HUES48 (cell line): ENCODE data around the gene DOCK11.

Experiments
- H3K27ac ChIP-seq: one replicate; pipeline ENCODE4 v1.7.0; 2013; ENCODE audit warnings: low read depth, low read length, inconsistent platforms
- H3K27me3 ChIP-seq: 2 replicates; pipeline ENCODE4 v1.6.1; 2013; ENCODE audit warnings: mild to moderate bottlenecking, low read length; ENCODE audit not compliant: control insufficient read depth, insufficient read depth
- H3K36me3 ChIP-seq: 2 replicates; pipeline ENCODE4 v1.6.1; 2013; ENCODE audit warnings: low read length; ENCODE audit not compliant: control insufficient read depth, insufficient read depth
- H3K4me1 ChIP-seq: 2 replicates; pipeline ENCODE4 v1.6.1; 2013; ENCODE audit warnings: mild to moderate bottlenecking, low read length; ENCODE audit not compliant: control insufficient read depth, insufficient read depth
- H3K4me3 ChIP-seq: 2 replicates; pipeline ENCODE4 v1.5.1; 2013; ENCODE audit warnings: mild to moderate bottlenecking, low read depth, low read length
- H3K9ac ChIP-seq: 2 replicates; pipeline ENCODE4 v1.6.1; 2013; ENCODE audit warnings: mild to moderate bottlenecking, low read depth, low read length, moderate library complexity
- H3K9me3 ChIP-seq: 2 replicates; pipeline ENCODE4 v1.6.1; 2013; ENCODE audit warnings: low read length; ENCODE audit not compliant: control insufficient read depth, insufficient read depth

The DOCK11 gene

DNA sequence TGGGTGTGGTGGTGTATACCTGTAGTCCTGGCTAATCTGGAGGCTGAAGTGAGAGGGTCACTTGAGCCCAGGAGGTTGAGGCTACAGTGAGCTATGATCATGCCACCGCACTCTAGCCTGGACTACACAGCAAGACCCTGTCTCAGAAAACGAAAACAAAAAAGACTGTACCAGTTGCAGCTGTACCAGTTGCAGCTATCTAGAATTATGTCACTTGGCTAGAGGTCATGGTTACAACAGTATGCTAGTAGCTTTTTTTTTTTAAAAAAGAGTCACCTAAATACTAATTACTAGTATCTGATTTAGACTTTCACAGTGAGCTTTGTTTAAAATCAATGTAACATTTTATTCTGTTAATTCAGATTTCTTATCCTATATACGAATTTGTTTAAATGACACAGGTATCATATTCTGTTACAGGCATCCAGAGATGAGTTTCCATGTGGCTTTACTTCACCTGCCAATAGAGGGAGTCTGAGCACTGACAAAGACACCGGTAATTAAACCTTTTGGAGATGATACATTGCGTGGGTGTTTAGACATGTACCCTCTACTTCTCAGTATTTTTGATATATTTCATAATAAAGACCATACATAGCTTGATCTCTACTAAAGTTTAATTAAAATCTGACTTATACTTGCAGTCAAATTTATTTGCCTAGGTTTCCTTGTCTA, 131.6 kb downstream of the DOCK11 start:
- H3K9ac ChIP-seq, result no peak overlapping the region
- no peak overlapping the region for H3K4me3 ChIP-seq
- no peaks in the 10 kb centered on the region for H3K4me1 ChIP-seq
- no peak overlapping the region for H3K27ac ChIP-seq
- H3K36me3 ChIP-seq, result peaks cover 27% of the 10 kb centered on the region
- H3K9me3 ChIP-seq, result no peaks in the 10 kb centered on the region; the same call in 1 of the 2 replicates
- no peaks in the 10 kb centered on the region for H3K27me3 ChIP-seq

DNA sequence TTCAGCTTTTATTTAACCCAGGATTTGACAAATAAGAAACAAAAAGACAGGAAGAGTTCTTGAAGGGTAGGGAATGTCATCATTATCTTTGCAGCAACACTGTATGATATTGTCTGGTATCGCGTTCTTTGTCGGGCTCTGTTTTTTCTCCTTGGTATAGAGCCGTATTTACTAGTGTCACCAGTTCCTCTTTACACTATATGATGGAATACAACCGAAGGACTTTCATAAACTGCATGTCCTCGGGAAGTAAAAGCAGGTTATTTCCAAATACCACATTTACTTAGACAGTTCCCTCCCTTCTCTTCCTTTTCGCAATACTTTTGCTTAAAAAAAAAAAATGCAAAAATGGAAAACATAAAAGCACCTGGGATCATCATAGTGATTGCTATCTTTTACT, 135.2 kb downstream of the DOCK11 start:
- no peaks in the 10 kb centered on the region for H3K27me3 ChIP-seq
- H3K4me1 ChIP-seq, result 0 out of 2 replicates have a peak, but pooled peaks cover 4% of the 10 kb centered on the region
- peaks cover 34% of the 10 kb centered on the region for H3K36me3 ChIP-seq
- no peak overlapping the region for H3K27ac ChIP-seq
- no peak overlapping the region for H3K9ac ChIP-seq
- no peak overlapping the region for H3K4me3 ChIP-seq
- no peaks in the 10 kb centered on the region for H3K9me3 ChIP-seq

DNA sequence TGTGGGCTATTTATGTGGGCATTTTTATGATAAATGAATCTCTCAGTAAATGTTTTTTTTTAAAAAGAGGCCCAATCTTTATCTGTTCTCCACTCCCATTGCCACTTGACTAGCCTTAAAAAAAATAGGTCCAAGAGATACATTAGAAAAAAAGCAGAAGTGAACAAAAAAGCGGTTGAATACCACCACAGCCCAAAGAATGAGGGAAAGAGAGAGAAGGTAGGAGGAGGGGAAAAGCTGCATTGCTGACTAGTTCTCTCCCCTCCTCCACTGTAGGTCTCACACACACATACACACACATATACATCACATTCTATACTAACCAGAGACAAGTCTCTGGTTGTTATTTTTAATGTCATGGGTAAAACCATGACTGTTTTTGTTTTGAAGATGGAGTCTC, 136.0 kb downstream of the DOCK11 start:
- no peak overlapping the region for H3K27ac ChIP-seq
- 0 out of 2 replicates have a peak, but pooled peaks cover 4% of the 10 kb centered on the region for H3K4me1 ChIP-seq
- H3K4me3 ChIP-seq, result no peak overlapping the region
- H3K36me3 ChIP-seq, result peaks cover 34% of the 10 kb centered on the region
- no peaks in the 10 kb centered on the region for H3K9me3 ChIP-seq
- no peaks in the 10 kb centered on the region for H3K27me3 ChIP-seq
- H3K9ac ChIP-seq, result no peak overlapping the region

DNA sequence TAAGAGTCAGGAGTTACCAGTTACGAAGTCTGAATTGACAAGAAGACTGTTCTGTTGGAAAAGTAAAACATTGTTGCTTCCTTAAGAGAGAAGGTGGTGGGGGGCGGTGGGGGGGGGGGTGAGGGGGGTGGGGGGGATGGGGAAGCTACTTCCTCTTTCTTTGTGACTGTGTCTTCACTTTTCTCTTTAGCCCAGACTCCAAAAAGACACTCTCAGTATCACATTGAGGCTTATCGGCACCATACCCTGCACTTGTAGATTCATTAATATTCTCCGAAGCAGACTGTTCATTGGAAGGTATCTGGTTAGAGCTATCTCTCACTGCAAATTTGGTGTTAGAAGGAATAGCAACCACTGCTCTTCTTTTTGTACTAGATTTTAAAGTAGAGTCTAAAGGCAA, 137.2 kb downstream of the DOCK11 start:
- Histone ChIP-seq H3K4me3 (no peak overlapping the region), H3K9me3 (no peaks in the 10 kb centered on the region), H3K36me3 (peaks cover 34% of the 10 kb centered on the region), H3K27me3 (no peaks in the 10 kb centered on the region), H3K9ac (no peak overlapping the region), H3K4me1 (0 out of 2 replicates have a peak, but pooled peaks cover 4% of the 10 kb centered on the region), H3K27ac (no peak overlapping the region)

GRCh38 chrX:118633530-118633929, 137.9 kb downstream of the DOCK11 start:
- Histone ChIP-seq H3K9me3 (no peaks in the 10 kb centered on the region), H3K27me3 (no peaks in the 10 kb centered on the region), H3K36me3 (peaks cover 29% of the 10 kb centered on the region), H3K27ac (no peak overlapping the region), H3K4me1 (0 out of 2 replicates have a peak, but pooled peaks cover 4% of the 10 kb centered on the region), H3K9ac (no peak overlapping the region), H3K4me3 (no peak overlapping the region)

DNA sequence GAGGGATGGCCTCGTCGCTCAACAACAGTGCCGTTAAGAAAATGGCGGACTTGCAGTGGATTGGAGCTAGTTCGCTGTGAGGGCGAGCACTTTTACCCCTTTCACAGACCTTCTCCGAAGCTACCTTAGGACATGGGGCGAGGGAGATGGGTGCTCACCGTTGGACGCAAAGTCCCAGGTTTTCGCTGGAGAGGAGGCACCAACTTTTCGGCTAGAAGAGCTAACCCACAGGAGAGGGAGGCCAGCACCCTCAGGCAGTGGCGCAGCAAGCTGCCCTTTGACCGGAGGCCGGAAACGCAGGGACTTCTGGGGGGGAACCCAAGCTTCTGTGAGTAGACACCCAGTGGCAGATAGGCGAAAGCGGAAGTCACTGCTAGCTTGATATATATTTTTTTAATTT, 138.7 kb downstream of the DOCK11 start:
- Histone ChIP-seq H3K9ac (no peak overlapping the region), H3K9me3 (no peaks in the 10 kb centered on the region), H3K36me3 (peaks cover 30% of the 10 kb centered on the region), H3K4me3 (no peak overlapping the region), H3K27me3 (no peaks in the 10 kb centered on the region), H3K27ac (no peak overlapping the region), H3K4me1 (0 out of 2 replicates have a peak, but pooled peaks cover 4% of the 10 kb centered on the region)

GRCh38 chrX:118637997-118638396, 142.4 kb downstream of the DOCK11 start:
- Histone ChIP-seq H3K9me3 (no peaks in the 10 kb centered on the region), H3K9ac (no peak overlapping the region), H3K27ac (no peak overlapping the region), H3K4me1 (0 out of 2 replicates have a peak, but pooled peaks cover 2% of the 10 kb centered on the region), H3K4me3 (no peak overlapping the region), H3K36me3 (peaks cover 14% of the 10 kb centered on the region), H3K27me3 (no peaks in the 10 kb centered on the region)

DNA sequence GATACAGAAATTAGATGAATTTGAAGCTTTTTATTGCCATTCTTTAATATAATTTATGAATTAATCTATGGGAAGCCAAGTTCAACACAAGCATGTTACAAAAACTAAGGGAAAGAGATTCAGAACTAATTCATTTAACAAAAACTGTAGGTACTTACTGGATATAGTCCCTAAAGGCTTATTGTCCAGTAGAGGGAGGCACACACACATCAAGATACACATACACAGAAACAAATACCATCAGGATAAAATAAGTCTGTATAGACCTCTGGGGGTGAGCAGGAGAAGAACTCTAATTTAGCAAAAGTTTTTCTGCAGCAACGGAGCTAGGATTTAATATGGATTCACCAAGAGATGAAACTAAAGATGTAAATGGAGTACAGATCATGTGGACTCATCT, 148.8 kb downstream of the DOCK11 start:
- H3K27ac ChIP-seq, result no peak overlapping the region
- no peaks in the 10 kb centered on the region for H3K27me3 ChIP-seq
- H3K4me1 ChIP-seq, result no peaks in the 10 kb centered on the region
- H3K36me3 ChIP-seq, result peaks cover 8% of the 10 kb centered on the region; the same call in 1 of the 2 replicates
- no peaks in the 10 kb centered on the region for H3K9me3 ChIP-seq
- no peak overlapping the region for H3K9ac ChIP-seq
- no peak overlapping the region for H3K4me3 ChIP-seq

GRCh38 chrX:118652717-118653116, 157.1 kb downstream of the DOCK11 start:
- Histone ChIP-seq H3K9ac (no peak overlapping the region), H3K27me3 (no peaks in the 10 kb centered on the region), H3K9me3 (no peaks in the 10 kb centered on the region), H3K27ac (no peak overlapping the region), H3K4me1 (no peaks in the 10 kb centered on the region), H3K36me3 (peaks cover 9% of the 10 kb centered on the region; the same call in 1 of the 2 replicates), H3K4me3 (no peak overlapping the region)

DNA sequence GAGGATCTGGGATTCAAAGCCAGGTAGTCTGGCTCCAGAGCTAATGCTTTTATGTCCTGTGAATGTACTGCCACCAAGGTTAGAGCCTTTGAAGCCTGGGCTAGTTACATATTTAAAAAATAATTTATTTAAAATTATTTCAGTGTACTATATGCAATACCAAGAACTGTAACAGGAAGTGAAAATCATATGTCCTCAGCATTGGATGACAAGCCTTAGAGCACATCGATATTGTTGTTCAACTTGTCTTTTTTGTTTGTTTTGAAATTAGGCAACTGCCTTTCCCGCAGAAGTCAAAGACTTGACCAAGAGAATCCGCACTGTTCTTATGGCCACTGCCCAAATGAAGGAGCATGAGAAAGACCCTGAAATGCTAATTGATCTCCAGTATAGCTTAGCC, 158.7 kb downstream of the DOCK11 start:
- Histone ChIP-seq H3K4me1 (no peaks in the 10 kb centered on the region), H3K4me3 (no peak overlapping the region), H3K9me3 (no peaks in the 10 kb centered on the region), H3K9ac (no peak overlapping the region), H3K27ac (no peak overlapping the region), H3K36me3 (peaks cover 9% of the 10 kb centered on the region; the same call in 1 of the 2 replicates), H3K27me3 (no peaks in the 10 kb centered on the region)

DNA sequence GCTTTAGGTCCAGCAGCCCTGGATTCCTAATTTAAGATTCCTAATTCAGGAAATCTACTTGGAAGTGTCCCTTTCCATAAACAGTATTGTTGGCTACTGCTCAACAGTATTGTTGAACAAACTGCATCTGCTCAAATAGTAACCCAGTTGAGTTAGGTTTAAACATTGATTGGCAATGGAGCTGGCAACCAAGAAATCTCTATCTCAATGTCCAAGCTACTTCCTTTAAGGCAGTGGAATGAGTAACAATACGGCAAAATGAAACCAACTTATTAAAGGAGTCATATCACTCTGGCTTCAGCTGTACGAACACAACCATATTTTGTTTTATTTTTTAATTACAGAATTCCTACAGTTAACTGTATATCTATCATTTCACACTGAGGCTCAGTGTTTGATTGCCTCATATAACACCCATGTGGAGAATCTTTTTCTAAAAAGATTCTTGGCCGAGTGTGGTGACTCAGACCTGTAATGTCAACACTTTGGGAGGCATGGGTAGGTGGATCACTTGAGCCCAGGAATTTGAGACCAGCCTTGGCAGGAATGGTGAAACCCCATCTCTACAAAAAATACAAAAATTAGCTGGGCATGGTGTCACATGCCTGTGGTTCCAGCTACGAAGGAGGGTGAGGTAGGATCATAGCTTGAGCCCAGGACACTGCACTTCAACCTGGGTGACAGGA, 160.1 kb downstream of the DOCK11 start:
- Histone ChIP-seq H3K4me3 (no peak overlapping the region), H3K27ac (no peak overlapping the region), H3K27me3 (no peaks in the 10 kb centered on the region), H3K4me1 (no peaks in the 10 kb centered on the region), H3K9ac (no peak overlapping the region), H3K9me3 (no peaks in the 10 kb centered on the region), H3K36me3 (peaks cover 9% of the 10 kb centered on the region; the same call in 1 of the 2 replicates)
